Fibroblast of peridontal ligament (primary cell): Measurements from ENCODE around the gene SPTBN5.

Source experiments
- DNase-seq: peaks from one replicate; pipeline ENCODE4 v3.0.0-alpha.2; 2010; ENCODE audit errors: extremely low read depth

The SPTBN5 gene

DNA sequence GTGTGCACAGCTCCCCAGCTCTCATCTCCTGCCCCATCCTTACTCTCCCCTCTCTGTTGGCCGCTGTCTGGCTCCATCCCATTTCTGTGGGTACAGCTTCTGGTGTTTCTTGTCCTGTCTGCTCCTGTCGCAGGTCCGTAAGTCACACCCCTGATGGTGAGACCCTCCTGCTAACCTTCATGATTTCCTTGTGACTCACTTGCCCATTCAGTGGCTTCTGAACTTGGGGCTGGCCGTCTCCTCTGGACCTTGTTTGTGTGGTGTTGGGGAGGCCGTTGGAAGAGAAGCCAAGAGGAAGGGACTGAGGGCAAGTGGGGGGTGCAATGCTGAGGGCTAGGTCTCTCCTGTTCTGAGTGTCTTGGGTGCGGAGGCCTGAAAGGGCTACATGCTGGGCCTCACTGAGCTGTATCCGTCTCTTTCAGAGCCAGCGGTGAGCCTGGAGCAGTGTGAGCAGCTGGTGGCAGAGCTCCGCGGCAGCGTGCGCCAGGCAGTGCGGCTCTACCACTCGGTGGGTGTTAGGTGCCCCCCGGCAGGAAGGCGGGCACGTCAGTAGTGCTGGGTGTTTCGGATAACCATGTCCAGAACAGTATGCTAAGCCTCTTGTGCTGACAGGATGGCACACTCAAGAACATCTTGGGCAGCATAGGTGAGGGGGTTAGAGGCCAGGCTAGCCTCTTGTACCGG is 69.6 kb downstream of the SPTBN5 start:
- no peak for DNase-seq

DNA sequence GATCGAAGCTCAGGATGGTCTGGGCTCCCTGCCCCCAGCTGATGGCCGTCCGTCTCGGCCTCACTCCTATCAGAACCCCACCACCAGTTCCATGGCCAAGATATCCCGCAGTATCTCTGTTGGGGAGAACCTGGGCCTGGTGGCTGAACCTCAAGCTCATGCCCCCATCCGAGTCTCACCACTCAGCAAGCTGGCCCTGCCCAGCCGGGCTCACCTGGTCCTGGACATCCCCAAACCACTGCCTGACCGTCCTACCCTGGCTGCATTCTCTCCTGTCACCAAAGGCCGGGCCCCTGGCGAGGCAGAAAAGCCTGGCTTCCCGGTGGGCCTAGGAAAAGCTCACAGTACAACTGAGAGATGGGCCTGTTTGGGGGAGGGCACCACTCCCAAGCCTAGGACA is 70.4 kb downstream of the SPTBN5 start:
- no peak for DNase-seq

DNA sequence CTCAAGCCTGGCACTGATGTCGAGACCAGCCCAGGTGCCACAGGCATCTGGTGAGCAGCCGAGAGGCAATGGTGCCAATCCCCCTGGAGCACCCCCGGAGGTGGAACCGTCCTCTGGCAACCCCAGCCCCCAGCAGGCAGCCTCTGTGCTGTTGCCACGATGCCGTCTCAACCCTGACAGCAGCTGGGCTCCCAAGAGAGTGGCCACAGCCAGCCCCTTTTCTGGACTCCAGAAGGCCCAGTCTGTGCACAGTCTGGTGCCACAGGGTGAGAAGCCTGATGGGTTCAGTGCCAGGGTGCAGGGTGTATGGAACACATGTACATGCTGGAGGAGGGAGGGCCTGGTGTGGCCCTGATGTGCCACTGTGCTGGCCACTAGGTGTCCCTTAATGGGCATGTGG is 70.9 kb downstream of the SPTBN5 start:
- no peak for DNase-seq

DNA sequence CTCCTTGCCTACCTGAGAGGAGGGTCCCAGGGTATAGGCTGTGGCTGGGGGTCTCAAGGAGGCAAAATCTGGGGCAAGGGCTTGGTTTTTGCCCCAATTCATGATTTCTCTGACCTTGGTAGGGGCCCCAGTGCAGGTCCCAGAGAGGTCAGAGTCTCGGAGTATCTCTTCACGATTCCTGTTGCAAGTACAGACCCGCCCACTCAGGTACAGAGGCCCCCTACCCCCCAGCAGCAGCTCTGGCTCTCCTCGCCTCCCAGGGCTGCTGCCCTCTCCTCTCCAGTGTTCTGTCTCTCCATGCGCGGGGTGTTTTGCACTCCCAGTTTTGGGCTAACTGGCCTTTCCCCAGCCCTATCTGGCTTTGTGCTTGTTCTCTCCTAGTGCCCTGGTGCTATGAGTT is 71.4 kb downstream of the SPTBN5 start:
- no peak for DNase-seq

DNA sequence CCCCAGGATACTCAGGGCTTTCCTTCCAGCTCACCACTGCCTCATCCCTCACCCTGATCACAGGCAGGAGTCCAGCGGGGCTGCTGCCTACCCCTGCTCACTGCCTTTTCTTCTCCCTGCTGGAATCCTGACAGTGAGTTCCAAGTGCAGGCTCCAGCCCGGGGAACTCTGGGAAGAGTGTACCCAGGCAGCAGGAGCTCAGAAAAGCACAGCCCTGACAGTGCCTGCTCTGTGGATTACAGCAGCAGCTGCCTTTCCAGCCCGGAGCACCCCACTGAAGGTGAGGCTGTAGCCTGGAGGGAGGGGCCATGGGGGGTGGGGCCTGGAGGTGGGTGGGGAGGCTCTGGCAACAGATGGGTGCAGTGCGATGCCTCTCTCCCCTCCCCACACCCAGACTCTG is 72.0 kb downstream of the SPTBN5 start:
- DNase-seq: no peak

DNA sequence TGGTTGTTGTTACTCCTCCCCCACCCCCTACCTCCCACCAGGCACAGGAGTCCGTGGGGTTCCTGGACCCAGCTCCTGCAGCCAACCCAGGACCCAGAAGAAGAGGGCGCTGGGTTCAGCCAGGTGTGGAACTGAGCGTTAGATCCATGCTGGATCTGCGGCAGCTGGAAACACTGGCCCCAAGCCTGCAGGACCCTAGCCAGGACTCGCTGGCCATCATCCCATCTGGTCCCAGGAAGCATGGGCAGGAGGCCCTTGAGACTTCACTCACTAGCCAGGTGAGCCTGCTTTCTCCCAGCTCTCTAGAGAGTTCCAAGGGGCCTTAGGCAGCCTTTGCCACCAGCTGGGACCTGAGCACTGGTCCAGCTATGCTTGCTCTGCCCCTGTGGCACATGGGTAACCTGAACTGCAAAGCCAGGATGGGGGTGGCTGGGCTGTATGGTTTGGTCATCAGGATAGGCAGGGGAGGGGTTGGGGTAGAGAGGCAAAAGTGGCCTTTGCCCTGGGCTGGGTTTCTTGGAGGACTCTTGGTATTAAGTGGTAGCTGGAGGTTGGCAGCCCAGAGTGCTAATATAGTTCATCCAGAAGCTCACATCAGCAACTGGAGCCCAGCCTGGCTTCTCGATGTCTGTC is 72.9 kb downstream of the SPTBN5 start:
- DNase-seq: no peak

DNA sequence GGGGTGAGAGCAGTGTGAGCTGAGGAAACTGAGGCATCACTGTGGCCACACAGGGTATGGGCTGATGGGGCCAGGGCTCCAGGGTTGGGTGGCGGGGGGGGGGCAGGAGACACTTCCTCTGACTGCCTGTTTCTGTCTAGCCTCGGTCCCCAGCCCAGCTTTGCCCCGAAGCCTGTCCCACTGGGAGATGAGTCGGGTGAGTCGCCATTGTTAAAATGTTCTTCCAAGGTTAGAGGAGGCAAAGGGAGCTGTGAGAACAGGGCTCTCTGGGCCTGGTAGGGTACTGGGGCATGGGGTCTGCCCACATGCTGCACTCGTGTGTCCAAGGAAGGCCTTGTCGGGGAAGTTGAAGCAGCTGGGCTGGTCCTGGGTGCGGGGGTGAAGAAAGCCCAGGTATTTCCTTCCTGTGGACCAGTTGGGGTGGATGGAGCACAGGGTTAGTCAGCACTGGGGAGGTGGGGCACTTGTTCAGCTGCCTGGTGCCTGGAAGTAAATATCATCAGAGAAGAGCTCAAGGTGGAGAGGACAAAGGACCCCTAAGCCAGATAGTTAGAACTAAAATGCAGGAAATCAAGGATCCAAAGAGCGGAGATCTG is 74.3 kb downstream of the SPTBN5 start:
- no peak for DNase-seq

DNA sequence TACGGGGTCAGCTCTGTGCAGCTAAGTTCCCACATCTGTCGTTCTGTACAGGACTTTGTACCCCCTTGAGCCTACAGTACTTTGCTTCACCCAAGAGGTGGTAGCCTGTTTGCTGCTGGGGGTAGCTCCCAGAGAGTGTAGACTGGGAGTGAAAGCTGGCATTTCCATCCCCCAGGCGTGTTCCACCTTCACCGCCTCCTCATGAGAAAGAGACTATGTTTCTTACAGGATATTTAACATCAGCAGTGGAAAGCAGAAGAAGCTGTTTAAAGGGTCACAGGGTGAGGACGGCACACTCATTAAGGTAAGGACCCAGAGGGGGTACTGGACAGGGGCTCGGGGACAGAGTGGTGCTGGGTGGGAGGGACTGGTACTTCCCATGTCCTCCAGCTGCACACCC is 76.1 kb downstream of the SPTBN5 start:
- DNase-seq: no peak

DNA sequence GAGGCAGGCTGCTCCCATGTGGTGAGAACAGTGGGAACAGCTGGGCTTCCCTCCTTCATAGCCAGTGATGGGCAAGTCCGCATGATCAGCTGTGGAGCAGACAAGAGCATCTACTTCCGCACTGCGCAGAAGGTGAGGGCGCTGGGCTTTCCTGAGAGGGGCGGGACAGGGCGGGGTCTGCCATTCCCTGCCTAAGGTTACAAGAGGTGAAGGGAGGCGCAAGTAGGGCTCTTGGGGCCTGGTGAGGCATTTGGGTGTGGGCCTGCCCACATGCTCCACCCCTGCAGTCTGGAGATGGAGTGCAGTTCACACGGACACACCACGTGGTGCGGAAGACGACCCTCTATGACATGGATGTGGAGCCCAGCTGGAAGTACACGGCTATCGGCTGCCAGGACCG is 76.5 kb downstream of the SPTBN5 start:
- no peak for DNase-seq

DNA sequence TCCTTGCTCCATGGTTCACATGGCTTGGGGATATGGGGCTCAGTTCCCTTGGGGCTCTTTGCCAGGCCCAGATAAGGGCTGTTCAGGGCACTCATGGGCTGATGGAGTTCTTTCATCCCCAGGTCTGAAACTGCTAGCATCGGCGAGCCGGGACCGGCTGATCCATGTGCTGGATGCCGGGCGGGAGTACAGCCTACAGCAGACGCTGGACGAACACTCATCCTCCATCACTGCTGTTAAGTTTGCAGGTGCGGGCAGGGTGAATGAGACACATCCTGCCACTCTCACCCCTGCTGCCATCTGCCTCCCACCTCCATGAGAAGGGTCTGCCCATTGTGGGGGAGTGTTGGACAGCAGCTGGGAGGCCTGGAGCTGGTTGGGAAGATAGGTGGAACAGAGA is 77.1 kb downstream of the SPTBN5 start:
- DNase-seq: no peak

DNA sequence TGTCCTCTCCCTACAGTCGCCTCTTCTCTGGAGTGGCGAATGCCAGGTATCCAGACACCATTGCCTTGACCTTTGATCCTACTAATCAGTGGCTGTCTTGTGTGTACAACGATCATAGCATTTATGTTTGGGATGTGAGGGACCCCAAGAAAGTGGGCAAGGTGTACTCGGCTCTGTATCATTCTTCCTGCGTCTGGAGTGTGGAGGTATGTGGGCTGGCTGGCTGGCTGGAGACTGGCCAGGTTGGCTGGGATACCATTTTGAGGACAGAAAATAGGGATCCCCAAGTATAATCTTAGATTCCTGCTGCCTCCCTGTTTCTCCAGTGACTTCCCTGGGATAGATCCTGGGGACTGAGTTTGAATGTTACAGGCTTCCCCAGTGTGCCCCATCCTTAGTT is 79.3 kb downstream of the SPTBN5 start:
- no peak for DNase-seq

DNA sequence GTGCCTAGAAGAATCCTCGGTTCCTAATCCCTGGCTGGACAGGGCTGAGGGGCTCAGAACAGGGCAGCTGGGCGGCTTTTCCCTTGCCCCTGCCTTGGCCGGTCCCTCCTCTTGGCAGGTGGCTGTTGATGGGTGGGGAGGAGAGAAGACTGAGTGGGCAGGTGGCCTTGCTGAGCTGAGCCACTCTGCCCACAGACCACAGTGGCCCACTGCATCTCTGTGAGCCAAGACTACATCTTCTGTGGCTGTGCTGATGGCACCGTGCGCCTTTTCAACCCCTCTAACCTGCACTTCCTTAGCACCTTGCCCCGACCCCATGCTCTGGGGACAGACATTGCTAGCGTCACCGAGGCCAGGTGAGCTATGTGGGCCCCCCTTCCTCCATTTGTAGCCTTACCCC is 80.4 kb downstream of the SPTBN5 start:
- DNase-seq: no peak

DNA sequence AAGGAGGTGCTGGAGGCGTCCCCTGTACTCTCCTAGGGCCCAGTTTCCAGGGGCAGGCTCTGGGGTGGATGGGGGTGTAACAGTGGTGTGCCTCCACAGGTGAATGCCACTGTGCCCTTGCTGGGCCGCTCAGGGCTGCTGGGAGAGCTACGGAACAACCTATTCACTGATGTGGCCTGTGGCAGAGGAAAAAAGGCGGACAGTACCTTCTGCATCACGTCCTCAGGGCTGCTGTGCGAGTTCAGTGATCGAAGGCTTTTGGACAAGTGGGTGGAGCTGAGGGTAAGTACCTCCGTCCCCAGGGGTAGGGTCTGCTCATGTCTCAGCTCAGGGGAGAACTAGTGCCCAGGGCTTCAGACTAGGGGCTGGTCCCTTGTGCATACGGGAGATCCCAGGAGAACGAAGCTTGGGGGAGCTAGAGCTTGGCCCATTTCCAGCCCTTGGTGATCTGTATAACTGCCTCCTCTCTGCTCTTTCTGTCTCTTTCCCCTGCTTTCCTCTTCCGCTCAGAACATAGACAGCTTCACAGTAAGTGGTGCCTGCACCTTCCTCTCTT is 81.0 kb downstream of the SPTBN5 start:
- no peak for DNase-seq

DNA sequence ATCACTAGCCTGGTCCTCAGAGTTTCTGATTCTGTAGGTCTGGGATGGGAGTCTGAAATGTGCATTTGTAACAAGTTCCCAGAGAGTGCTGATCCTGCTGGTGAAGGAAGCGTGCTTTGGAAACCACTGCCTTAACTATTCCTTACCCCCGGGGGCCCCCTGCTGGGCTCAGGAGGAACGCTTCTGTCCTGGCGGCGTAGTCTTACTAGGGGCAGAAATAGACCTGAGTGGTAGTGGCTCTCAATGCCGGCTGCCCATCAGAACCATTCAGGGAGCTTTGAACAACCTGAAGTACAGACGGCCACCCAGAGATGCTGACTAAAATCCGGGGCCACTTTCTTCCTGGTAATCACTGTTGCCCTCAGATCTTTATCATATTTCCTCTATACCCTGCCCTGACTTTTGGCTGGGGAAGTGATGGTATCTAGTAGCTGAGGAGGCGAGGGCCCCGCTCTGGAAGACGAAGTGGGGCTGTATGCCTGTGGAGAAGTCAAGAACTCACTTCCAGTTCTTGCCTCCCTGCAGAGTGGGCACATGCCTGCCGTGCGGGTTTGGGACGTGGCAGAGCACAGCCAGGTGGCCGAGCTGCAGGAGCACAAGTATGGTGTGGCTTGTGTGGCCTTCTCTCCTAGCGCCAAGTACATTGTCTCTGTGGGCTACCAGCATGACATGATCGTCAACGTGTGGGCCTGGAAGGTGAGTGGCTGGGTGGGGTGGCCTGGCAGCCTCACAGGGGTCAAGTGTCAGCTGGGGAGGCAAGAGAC is 82.2 kb downstream of the SPTBN5 start:
- peak; percentile 88 for DNase-seq

DNA sequence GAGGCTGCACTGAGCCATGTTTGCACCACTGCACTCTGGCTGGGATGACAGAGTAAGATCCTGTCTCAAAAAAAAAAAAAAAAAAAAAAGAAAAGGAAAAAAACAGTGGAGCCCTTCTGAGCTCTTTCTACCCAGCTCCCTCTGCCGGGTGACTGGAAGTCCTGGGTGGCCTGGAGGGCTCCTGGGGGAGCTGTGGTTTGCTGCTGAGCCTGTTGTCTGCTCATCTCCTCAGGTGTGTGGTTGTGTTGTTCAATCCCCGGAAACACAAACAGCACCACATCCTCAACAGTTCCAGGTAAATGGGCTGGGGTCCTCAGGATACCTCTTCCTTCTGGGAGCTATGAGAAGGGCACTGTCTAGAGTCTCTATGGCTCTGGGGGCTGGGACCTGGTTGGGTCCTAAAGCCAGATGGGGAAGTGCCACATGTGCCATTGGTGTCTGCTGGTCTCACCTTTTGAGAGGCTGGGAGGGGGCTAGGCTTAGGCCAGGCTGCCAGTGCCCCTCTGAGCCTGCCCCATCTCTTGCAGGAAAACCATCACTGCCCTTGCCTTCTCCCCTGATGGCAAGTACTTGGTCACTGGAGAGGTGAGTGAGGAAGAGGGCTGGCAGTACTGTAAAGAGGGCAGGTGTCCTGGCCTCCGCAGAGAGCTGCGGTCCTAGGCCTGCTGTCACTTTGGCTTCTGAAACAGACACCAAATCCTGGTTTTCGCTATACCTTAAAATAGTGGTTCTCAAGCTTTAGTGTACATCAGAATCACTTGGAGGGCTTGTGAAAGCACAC is 83.0 kb downstream of the SPTBN5 start:
- DNase-seq: no peak

DNA sequence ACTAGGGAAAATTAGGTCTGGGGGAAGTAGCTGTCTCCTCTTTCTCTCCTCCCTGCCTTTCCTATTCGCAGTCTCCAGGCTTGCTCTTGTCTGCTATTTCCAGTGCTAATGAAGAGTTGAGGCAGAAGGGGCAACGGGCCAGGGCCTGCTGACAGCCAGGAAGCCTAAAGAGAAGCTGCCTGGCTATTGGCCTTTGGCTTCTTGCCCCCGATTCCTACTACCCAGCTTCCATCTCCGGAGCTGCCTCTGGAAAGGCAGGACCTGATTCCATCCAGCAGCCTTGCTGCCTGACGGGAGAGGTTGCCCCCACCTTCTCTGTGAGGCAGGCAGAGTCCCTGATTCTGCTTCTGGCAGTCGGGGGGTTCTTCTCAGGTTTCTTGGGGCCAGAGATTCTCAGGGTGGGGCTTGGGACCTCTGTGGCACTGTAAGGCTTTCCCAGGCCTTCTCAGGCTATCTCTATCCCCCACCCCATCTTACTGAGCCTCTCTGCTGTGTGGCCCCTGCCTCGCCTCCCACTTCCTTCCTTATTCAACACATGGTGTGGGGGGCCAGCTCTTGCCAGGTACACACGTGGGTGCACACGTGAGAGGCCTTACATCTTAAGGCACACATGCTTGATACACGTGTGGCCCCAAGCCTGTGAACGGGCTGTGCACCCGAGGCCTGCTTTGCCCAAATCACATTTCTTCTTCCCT is 84.2 kb downstream of the SPTBN5 start:
- no peak for DNase-seq

DNA sequence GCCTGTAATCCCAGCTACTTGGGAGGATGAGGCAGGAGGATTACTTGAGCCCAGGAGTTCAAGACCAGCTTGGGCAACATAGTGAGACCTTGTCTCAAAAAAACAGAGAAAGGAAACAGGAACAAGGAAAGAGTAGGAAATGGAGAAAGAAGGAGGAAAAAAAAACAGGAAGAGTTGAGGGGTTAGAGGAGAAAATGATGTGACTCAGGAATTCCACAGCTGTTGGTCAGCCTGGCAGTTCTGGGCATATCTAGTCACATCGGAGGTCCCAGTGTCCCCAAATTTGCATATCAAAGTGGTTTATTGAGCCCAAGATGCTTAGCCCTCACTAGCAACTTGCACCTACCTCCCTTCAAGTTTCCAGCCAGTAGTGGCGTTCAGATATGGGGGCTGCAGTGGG is 84.7 kb downstream of the SPTBN5 start:
- DNase-seq: no peak

DNA sequence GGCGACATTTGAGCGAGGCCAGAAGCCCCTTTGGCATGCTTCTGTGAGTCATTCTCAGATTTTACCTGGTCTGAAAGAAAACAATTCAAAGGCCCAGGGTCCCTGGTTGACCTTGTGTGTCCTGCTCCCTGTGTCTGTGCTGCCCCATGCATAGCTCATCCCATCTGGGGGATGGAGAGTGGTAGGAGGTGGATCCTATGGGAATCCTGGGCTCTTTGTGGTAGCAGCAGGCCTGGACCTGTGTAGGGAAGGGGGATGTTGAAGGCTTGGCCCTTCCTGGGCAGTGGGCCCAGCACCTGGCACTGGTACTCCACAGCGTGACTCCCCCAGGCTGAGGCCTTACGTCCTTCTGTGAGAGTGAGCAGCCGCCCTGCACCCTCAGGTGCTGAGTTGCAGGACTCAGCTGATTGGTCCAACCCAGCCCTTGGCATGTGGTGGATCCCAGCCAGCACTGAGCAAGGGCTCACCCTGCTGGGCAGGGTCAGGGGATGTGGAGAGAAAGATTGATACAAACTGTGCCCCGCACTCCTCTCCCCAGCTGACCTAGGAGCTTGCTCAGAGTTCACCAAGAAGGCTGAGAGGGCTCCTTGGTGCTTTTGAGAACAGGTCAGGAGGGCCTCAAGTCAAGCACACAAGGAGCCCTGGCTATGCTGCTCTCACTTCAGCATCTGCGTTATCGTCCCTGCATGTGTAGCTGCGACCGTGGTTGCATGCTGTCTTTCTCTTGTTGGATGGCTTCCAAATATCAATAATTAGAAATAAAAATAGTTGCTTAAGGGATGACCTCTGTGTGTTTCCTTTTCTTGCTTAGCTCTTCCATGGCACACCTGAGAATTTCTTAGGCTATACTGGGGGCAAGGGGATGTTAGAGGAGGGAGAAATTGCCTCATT is 87.3 kb downstream of the SPTBN5 start:
- DNase-seq: no peak

DNA sequence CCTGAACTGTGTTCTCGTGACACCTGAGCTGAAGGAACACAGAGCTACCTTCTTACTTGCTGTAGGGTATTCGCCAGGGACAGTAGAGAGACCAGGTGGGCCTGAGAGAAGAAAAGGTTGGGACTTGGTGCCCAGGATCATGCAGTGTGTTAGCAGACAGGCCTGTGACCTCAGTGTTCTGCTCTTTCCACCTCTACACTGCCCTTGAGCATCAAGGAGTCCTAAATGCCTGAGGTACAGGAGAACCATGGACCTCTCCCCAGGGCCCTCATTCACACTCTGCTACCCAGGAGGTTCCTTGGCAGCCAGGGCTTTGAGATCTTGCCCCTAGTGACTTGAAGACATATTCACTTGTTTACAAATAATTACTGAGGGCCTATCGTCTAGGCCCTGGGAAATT is 88.1 kb downstream of the SPTBN5 start:
- DNase-seq: no peak
